ENCODE data around the gene GALNTL6. TPM values are rescaled to one million over a fixed set of nuclear protein-coding genes. Genes with fewer than 3 reads are reported as not detected.

Gene GALNTL6
- total RNA-seq, 1 experiment from 2014 or later, result not detected

GRCh38 chr4:171785388-171785787 is 27.8 kb upstream of the GALNTL6 start:
- Mint-ChIP-seq H3K27me3 (ENCODE audit: insufficient read depth, unreplicated experiment) (peaks cover 49% of the 10 kb centered on the region), H3K27ac (ENCODE audit: low read depth, unreplicated experiment) (no peak overlapping the region), H3K4me3 (ENCODE audit: unreplicated experiment) (no peak overlapping the region), H3K36me3 (ENCODE audit: insufficient read depth, unreplicated experiment) (no peaks in the 10 kb centered on the region), H3K4me1 (ENCODE audit: insufficient read depth, unreplicated experiment) (no peaks in the 10 kb centered on the region), H3K9me3 (ENCODE audit: unreplicated experiment) (no peaks in the 10 kb centered on the region)
- POLR2A ChIA-PET, result no interaction called here
- intact Hi-C loops (cut with micrococcal nuclease), result loop anchor here (1.0 to 10.0 kb wide), 2 partner anchors 1201 to 1647 kb away; no protein-coding TSS in a partner anchor
- CTCF ChIA-PET, result no interaction called here
- no peak for TF ChIP-seq CTCF (IDR thresholded peaks at IDR 0.05; ENCODE audit: unreplicated experiment)
- no peak for DNase-seq (ENCODE audit: unreplicated experiment)
- BruUV-seq (replicated peaks), result no TSS peak

GRCh38 chr4:171793723-171794122 is 19.5 kb upstream of the GALNTL6 start:
- BruUV-seq (replicated peaks), result no TSS peak
- no peak for DNase-seq (ENCODE audit: unreplicated experiment)
- H3K9me3 Mint-ChIP-seq (ENCODE audit: unreplicated experiment), result no peaks in the 10 kb centered on the region
- ChIA-PET POLR2A (no interaction called here), CTCF (interaction anchor here (0.8 to 1.2 kb wide), 2 partner anchors 1205 to 1989 kb away, joined by 3 to 4 read pairs; no protein-coding TSS in a partner anchor)
- intact Hi-C loops (cut with micrococcal nuclease), result no loop called here
- no peaks in the 10 kb centered on the region for H3K4me1 Mint-ChIP-seq (ENCODE audit: insufficient read depth, unreplicated experiment)
- H3K36me3 Mint-ChIP-seq (ENCODE audit: insufficient read depth, unreplicated experiment), result no peaks in the 10 kb centered on the region
- H3K27ac Mint-ChIP-seq (ENCODE audit: low read depth, unreplicated experiment), result no peak overlapping the region
- no peak overlapping the region for H3K4me3 Mint-ChIP-seq (ENCODE audit: unreplicated experiment)
- peaks cover 36% of the 10 kb centered on the region for H3K27me3 Mint-ChIP-seq (ENCODE audit: insufficient read depth, unreplicated experiment)
- no peak for TF ChIP-seq CTCF (IDR thresholded peaks at IDR 0.05; ENCODE audit: unreplicated experiment)

- Mint-ChIP-seq H3K27ac (ENCODE audit: low read depth, unreplicated experiment) (no peak overlapping the region), H3K36me3 (ENCODE audit: insufficient read depth, unreplicated experiment) (no peaks in the 10 kb centered on the region), H3K27me3 (ENCODE audit: insufficient read depth, unreplicated experiment) (peaks cover 28% of the 10 kb centered on the region), H3K4me3 (ENCODE audit: unreplicated experiment) (no peak overlapping the region), H3K9me3 (ENCODE audit: unreplicated experiment) (no peaks in the 10 kb centered on the region), H3K4me1 (ENCODE audit: insufficient read depth, unreplicated experiment) (no peaks in the 10 kb centered on the region)
- no peak for DNase-seq (ENCODE audit: unreplicated experiment)
- intact Hi-C loops (cut with micrococcal nuclease), result no loop called here
- ChIA-PET CTCF (interaction anchor here (0.8 kb wide), 1 partner anchor 1990 kb away, joined by 4 read pairs; no protein-coding TSS in a partner anchor), POLR2A (no interaction called here)
- no peak for TF ChIP-seq CTCF (IDR thresholded peaks at IDR 0.05; ENCODE audit: unreplicated experiment)
- BruUV-seq (replicated peaks), result no TSS peak
These were observed 18.7 kb upstream of the GALNTL6 start for GRCh38 chr4:171794528-171794927.

GRCh38 chr4:171809854-171810253 is 3.4 kb upstream of the GALNTL6 start:
- Mint-ChIP-seq H3K4me1 (ENCODE audit: insufficient read depth, unreplicated experiment) (peaks cover 8% of the 10 kb centered on the region), H3K9me3 (ENCODE audit: unreplicated experiment) (no peaks in the 10 kb centered on the region), H3K36me3 (ENCODE audit: insufficient read depth, unreplicated experiment) (no peaks in the 10 kb centered on the region), H3K27ac (ENCODE audit: low read depth, unreplicated experiment) (no peak overlapping the region), H3K27me3 (ENCODE audit: insufficient read depth, unreplicated experiment) (peaks cover 51% of the 10 kb centered on the region), H3K4me3 (ENCODE audit: unreplicated experiment) (no peak overlapping the region)
- ChIA-PET CTCF (no interaction called here), POLR2A (no interaction called here)
- intact Hi-C loops (cut with micrococcal nuclease), result no loop called here
- DNase-seq (ENCODE audit: unreplicated experiment), result no peak
- BruUV-seq (replicated peaks), result no TSS peak
- TF ChIP-seq CTCF (IDR thresholded peaks at IDR 0.05; ENCODE audit: unreplicated experiment), result no peak
